ENCODE data around the gene TAF10. TPM values are rescaled to one million over a fixed set of nuclear protein-coding genes. Genes with fewer than 3 reads are reported as not detected.

The TAF10 gene
- total and polyA plus RNA-seq, 2 of the 13 experiments (the other 11 are each of a cell fraction or from before 2014, with no cell fraction given) = 71.3 to 134 TPM

GRCh38 chr11:6612213-6613041 lies at the start of gene TAF10 (continued):
- TF ChIP-seq RERE (CRISPR knock-in tag; IDR thresholded peaks at IDR 0.05; ENCODE audit: low read depth) (no peak), FOXC1 (CRISPR knock-in tag; IDR thresholded peaks at IDR 0.05; ENCODE audit: borderline replicate concordance) (peak; percentile 76; the same call in 1 of the 2 replicates), ZNF850 (CRISPR knock-in tag; conservative IDR thresholded peaks at IDR 0.05) (no peak), ZNF891 (CRISPR knock-in tag; IDR thresholded peaks at IDR 0.05) (0 out of 2 replicates have a peak, but pooled peaks have one; percentile 61), ZNF576 (CRISPR knock-in tag; IDR thresholded peaks at IDR 0.05) (0 out of 2 replicates have a peak, but pooled peaks have one; percentile 37), ZFY (CRISPR knock-in tag; IDR thresholded peaks at IDR 0.05) (peak; percentile 58; the same call in 1 of the 2 replicates), ZNF740 (CRISPR knock-in tag; IDR thresholded peaks at IDR 0.05) (no peak), ATF6 (CRISPR knock-in tag; conservative IDR thresholded peaks at IDR 0.05) (no peak), RXRB (CRISPR knock-in tag; IDR thresholded peaks at IDR 0.05; ENCODE audit: borderline replicate concordance) (peak; percentile 51; the same call in 1 of the 2 replicates), ZMYM3 (CRISPR knock-in tag; IDR thresholded peaks at IDR 0.05) (0 out of 2 replicates have a peak, but pooled peaks have one; percentile 76), ZNF580 (CRISPR knock-in tag; IDR thresholded peaks at IDR 0.05; ENCODE audit: borderline replicate concordance, low read depth) (peak; percentile 63; the same call in 1 of the 2 replicates), ZNF775 (CRISPR knock-in tag; IDR thresholded peaks at IDR 0.05; ENCODE audit: borderline replicate concordance) (no peak), HOXA5 (CRISPR knock-in tag; IDR thresholded peaks at IDR 0.05) (0 out of 2 replicates have a peak, but pooled peaks have one; percentile 44), EED (CRISPR knock-in tag; IDR thresholded peaks at IDR 0.05) (no peak; the same call in none of the 2 replicates), MLX (CRISPR knock-in tag; IDR thresholded peaks at IDR 0.05) (peak; percentile 63; the same call in 1 of the 2 replicates), REL (CRISPR knock-in tag; conservative IDR thresholded peaks at IDR 0.05) (no peak; the same call in 1 of the 2 replicates), GFI1 (CRISPR knock-in tag; IDR thresholded peaks at IDR 0.05; ENCODE audit: borderline replicate concordance) (no peak; the same call in 1 of the 2 replicates), TSC22D2 (CRISPR knock-in tag; IDR thresholded peaks at IDR 0.05; ENCODE audit: borderline replicate concordance) (no peak), ZNF251 (CRISPR knock-in tag; IDR thresholded peaks at IDR 0.05) (no peak)

All from HepG2 (cell line).